ENCODE measurements around the gene HENMT1. TPM values are rescaled to one million over a fixed set of nuclear protein-coding genes. Genes with fewer than 3 reads are reported as not detected.

Gene HENMT1
- total and polyA plus RNA-seq, 9 of the 15 experiments (the other 6 are each of a cell fraction or from before 2014, with no cell fraction given): not detected

GRCh38 chr1:108606478-108606877 lies 54.4 kb downstream of the HENMT1 start (continued):
- peak; percentile 28; the same call in 1 of the 2 replicates for TF ChIP-seq MAFK (IDR thresholded peaks at IDR 0.05; ENCODE audit: low read length)
- TF ChIP-seq ZNF140 (CRISPR knock-in tag; IDR thresholded peaks at IDR 0.05): no peak
- TF ChIP-seq, protein P1, sequence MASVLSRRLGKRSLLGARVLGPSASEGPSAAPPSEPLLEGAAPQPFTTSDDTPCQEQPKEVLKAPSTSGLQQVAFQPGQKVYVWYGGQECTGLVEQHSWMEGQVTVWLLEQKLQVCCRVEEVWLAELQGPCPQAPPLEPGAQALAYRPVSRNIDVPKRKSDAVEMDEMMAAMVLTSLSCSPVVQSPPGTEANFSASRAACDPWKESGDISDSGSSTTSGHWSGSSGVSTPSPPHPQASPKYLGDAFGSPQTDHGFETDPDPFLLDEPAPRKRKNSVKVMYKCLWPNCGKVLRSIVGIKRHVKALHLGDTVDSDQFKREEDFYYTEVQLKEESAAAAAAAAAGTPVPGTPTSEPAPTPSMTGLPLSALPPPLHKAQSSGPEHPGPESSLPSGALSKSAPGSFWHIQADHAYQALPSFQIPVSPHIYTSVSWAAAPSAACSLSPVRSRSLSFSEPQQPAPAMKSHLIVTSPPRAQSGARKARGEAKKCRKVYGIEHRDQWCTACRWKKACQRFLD (CRISPR knock-in tag; IDR thresholded peaks at IDR 0.05): no peak
- peak; percentile 84 for TF ChIP-seq ZNF316 (IDR thresholded peaks at IDR 0.05)
- TF ChIP-seq MAFF (IDR thresholded peaks at IDR 0.05; ENCODE audit: low read length): 0 out of 2 replicates have a peak, but pooled peaks have one; percentile 15
- TF ChIP-seq, protein P2, sequence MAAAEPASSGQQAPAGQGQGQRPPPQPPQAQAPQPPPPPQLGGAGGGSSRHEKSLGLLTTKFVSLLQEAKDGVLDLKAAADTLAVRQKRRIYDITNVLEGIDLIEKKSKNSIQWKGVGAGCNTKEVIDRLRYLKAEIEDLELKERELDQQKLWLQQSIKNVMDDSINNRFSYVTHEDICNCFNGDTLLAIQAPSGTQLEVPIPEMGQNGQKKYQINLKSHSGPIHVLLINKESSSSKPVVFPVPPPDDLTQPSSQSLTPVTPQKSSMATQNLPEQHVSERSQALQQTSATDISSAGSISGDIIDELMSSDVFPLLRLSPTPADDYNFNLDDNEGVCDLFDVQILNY (CRISPR knock-in tag; IDR thresholded peaks at IDR 0.05): no peak
- no peak for TF ChIP-seq ZNF518B (CRISPR knock-in tag; IDR thresholded peaks at IDR 0.05)
- no peak for TF ChIP-seq ZNF133 (CRISPR knock-in tag; IDR thresholded peaks at IDR 0.05)
